Spleen (tissue), 11 donors: ENCODE measurements around the gene TSEN15. TPM values are rescaled to one million over a fixed set of nuclear protein-coding genes. Genes with fewer than 3 reads are reported as not detected.
A peak's percentile ranks its signal among the peaks of the same experiment; 100 is the strongest.

ENCODE experiments used
- DNase-seq: peaks from one replicate; pipeline ENCODE4 v3.0.0-alpha.2; 2020
- H3K27ac ChIP-seq, 8 donors: fragments of 200-600 bp; sonication (generic) in 7 of 8; 1 replicate in 4 of 8; 2 replicates in 4 of 8; pipeline versions ENCODE4 v1.5.0 to v1.8.0; 2016 to 2021; ENCODE audit warnings: inconsistent platforms in 4 of 8, mild to moderate bottlenecking in 4 of 8, moderate library complexity in 1 of 8
- H3K27me3 ChIP-seq, 7 donors: fragments of 200-600 bp; sonication (generic) in 6 of 7; replicated peaks in 1 of 7; 1 replicate in 4 of 7; 2 replicates in 3 of 7; pipeline versions ENCODE4 v1.5.0 to v1.8.0; 2016 to 2021; ENCODE audit warnings: inconsistent platforms in 3 of 7, mild to moderate bottlenecking in 1 of 7
- H3K36me3 ChIP-seq, 6 donors: fragments of 200-600 bp; sonication (generic) in 5 of 6; 1 replicate in 4 of 6; 2 replicates in 2 of 6; pipeline versions ENCODE4 v1.5.0 to v1.8.0; 2016 to 2021; ENCODE audit warnings: inconsistent platforms in 2 of 6
- H3K4me1 ChIP-seq, 6 donors: fragments of 200-600 bp; sonication (generic) in 5 of 6; 1 replicate in 3 of 6; 2 replicates in 3 of 6; pipeline versions ENCODE4 v1.5.0 to v1.8.0; 2016 to 2021; ENCODE audit warnings: inconsistent platforms in 3 of 6
- H3K4me3 ChIP-seq, 8 donors: fragments of 200-600 bp; sonication (generic) in 7 of 8; 1 replicate in 4 of 8; 2 replicates in 4 of 8; pipeline versions ENCODE4 v1.5.0 to v1.8.0; 2016 to 2021; ENCODE audit warnings: inconsistent platforms in 4 of 8, mild to moderate bottlenecking in 4 of 8, moderate library complexity in 2 of 8
- H3K9me3 ChIP-seq, 8 donors: fragments of 200-600 bp; sonication (generic) in 7 of 8; 1 replicate in 4 of 8; 2 replicates in 4 of 8; pipeline versions ENCODE4 v1.5.0 to v1.8.0; 2016 to 2021; ENCODE audit warnings: inconsistent platforms in 4 of 8
- CTCF ChIP-seq, 11 experiments: fragments of 200-600 bp in 7 of 11; fragments of 450-650 bp in 4 of 11; sonication (generic) in 4 of 11; IDR thresholded peaks in 8 of 11; conservative IDR thresholded peaks in 3 of 11; 1 replicate in 7 of 11; 2 replicates in 4 of 11; pipeline versions ENCODE4 v1.4.0 to v1.8.0; 2016 to 2021; ENCODE audit warnings: antibody characterized with exemption in 11 of 11, inconsistent platforms in 4 of 11, mild to moderate bottlenecking in 1 of 11
- POLR2A ChIP-seq, 3 donors: fragments of 450-650 bp; IDR thresholded peaks; one replicate each; pipeline ENCODE4 v1.5.1; 2017; ENCODE audit warnings: antibody characterized with exemption in 3 of 3, mild to moderate bottlenecking in 1 of 3
- POLR2AphosphoS5 ChIP-seq, 3 donors: sonication (generic); formaldehyde crosslinking; IDR thresholded peaks; one replicate each; pipeline ENCODE4 v1.5.1; 2017; ENCODE audit warnings: antibody characterized with exemption in 3 of 3
- WGBS, 5 donors: extraction: QIAGEN DNeasy Blood & Tissue Kit in 3 of 5; methylation state at CpG; one replicate each; pipeline versions ENCODE4 v1.1.5 to v1.1.7; 2013 to 2018; 5-methylcytosine and 5-hydroxymethylcytosine counted together
- intact Hi-C: fragments of 100-400 bp; cut with DNase I; formaldehyde crosslinking; loops from one replicate; pipeline ENCODE4 v1.15.0; 2023; ENCODE audit warnings: low total_unique reads
- polyA plus RNA-seq, 3 donors: library from polyadenylated mRNA; stranded (reverse); fragments of 200-250 nt; gene quantifications; one replicate each; pipeline ENCODE4 v1.2.1, GENCODE V29; 2013
- total RNA-seq, 7 donors: library from RNA; depleted of rRNA in 3 of 7; stranded (reverse); fragments of >200 nt in 3 of 7; fragmentation: NEBNext Ultra II Directional in 4 of 7; extraction: Animal tissue kit (Norgen Biotek cat#: 25700) in 4 of 7; gene quantifications; one replicate each; pipeline versions ENCODE4 v1.1.0 to v1.2.1, GENCODE V29; 2016 to 2021
- donor health status: healthy with polysubstance abuse.
- donor health status: DM: no; HTN: no; CAD: no; lungs with moderate emphysema.
- donor health status: DM: no; HTN: no; CAD: no.
- donor health status: Bipolar disorder and iron deficiency.
- donor health status: healthy.
- donor health status: DM: no; HTN: no; CAD: no.
- donor health status: DM: yes; HTN: yes; CAD: no.

The TSEN15 gene
- total and polyA plus RNA-seq, 10 donors, result 14.7 to 47.7 (median 23.7) TPM

GRCh38 chr1:184020855-184021254, 30.7 kb upstream of the TSEN15 start:
- no peak for DNase-seq
- no peaks in the 10 kb centered on the region for H3K36me3 ChIP-seq
- 76 to 83% (median 81%) methylated on average over 2 to 3 of the region's 3 CpGs for WGBS, 5 donors
- no peaks in the 10 kb centered on the region for H3K27me3 ChIP-seq
- no peaks in the 10 kb centered on the region for H3K9me3 ChIP-seq
- TF ChIP-seq POLR2AphosphoS5 (IDR thresholded peaks at IDR 0.05), result no peak
- peaks cover 0 to 9% (median 0%) of the 10 kb centered on the region in 6 donors for H3K4me1 ChIP-seq
- H3K27ac ChIP-seq, result no peak overlapping the region
- intact Hi-C loops, result no loop called here
- H3K4me3 ChIP-seq, result no peak overlapping the region

GRCh38 chr1:184021728-184022127, 29.8 kb upstream of the TSEN15 start:
- H3K36me3 ChIP-seq, result no peaks in the 10 kb centered on the region
- TF ChIP-seq POLR2AphosphoS5 (IDR thresholded peaks at IDR 0.05), result no peak
- TF ChIP-seq CTCF (IDR thresholded peaks at IDR 0.05 in 8 of 11, conservative IDR thresholded peaks at IDR 0.05 in 3 of 11), result no peak
- WGBS, 5 donors, result 77 to 89% (median 83%) methylated on average over 1 of the region's 1 CpG
- no peak overlapping the region for H3K4me3 ChIP-seq
- H3K4me1 ChIP-seq, result peaks cover 0 to 9% (median 0%) of the 10 kb centered on the region in 6 donors
- H3K27me3 ChIP-seq, result no peaks in the 10 kb centered on the region
- intact Hi-C loops, result no loop called here
- H3K9me3 ChIP-seq, result no peaks in the 10 kb centered on the region
- no peak for DNase-seq
- H3K27ac ChIP-seq, result no peak overlapping the region

GRCh38 chr1:184022668-184023067, 28.9 kb upstream of the TSEN15 start:
- Histone ChIP-seq H3K9me3 (no peaks in the 10 kb centered on the region), H3K27ac (no peak overlapping the region), H3K36me3 (no peaks in the 10 kb centered on the region), H3K27me3 (no peaks in the 10 kb centered on the region), H3K4me1 (peaks cover 0 to 8% (median 0%) of the 10 kb centered on the region in 6 donors), H3K4me3 (no peak overlapping the region)
- 38 to 69% (median 54%) methylated on average over 2 of the region's 2 CpGs for WGBS, 5 donors
- DNase-seq, result no peak
- intact Hi-C loops, result no loop called here
- TF ChIP-seq CTCF (IDR thresholded peaks at IDR 0.05 in 8 of 11, conservative IDR thresholded peaks at IDR 0.05 in 3 of 11) (no peak), POLR2AphosphoS5 (IDR thresholded peaks at IDR 0.05) (peak in 1 of 3 donors; percentile 86), POLR2A (IDR thresholded peaks at IDR 0.05) (no peak)

- peaks cover 0 to 8% (median 0%) of the 10 kb centered on the region in 6 donors for H3K4me1 ChIP-seq
- no peak for TF ChIP-seq POLR2A (IDR thresholded peaks at IDR 0.05)
- TF ChIP-seq POLR2AphosphoS5 (IDR thresholded peaks at IDR 0.05), result no peak
- no peak for TF ChIP-seq CTCF (IDR thresholded peaks at IDR 0.05 in 8 of 11, conservative IDR thresholded peaks at IDR 0.05 in 3 of 11)
- intact Hi-C loops, result no loop called here
Measured at GRCh38 chr1:184023171-184023570, 28.4 kb upstream of the TSEN15 start.

GRCh38 chr1:184025242-184025675, 26.3 kb upstream of the TSEN15 start:
- intact Hi-C loops, result no loop called here
- 78 to 93% (median 87%) methylated on average over 1 of the region's 1 CpG for WGBS, 5 donors

More at GRCh38 chr1:184023171-184023570, 28.4 kb upstream of the TSEN15 start:
- Histone ChIP-seq H3K27me3 (no peaks in the 10 kb centered on the region), H3K4me3 (no peak overlapping the region), H3K9me3 (no peaks in the 10 kb centered on the region), H3K27ac (no peak overlapping the region), H3K36me3 (no peaks in the 10 kb centered on the region)
- no peak for DNase-seq

More at GRCh38 chr1:184025242-184025675, 26.3 kb upstream of the TSEN15 start:
- no peaks in the 10 kb centered on the region for H3K36me3 ChIP-seq
- H3K4me1 ChIP-seq, result peaks cover 0 to 8% (median 0%) of the 10 kb centered on the region in 6 donors
- no peak overlapping the region for H3K27ac ChIP-seq
- no peak overlapping the region for H3K4me3 ChIP-seq
- DNase-seq, result no peak
- TF ChIP-seq POLR2A (IDR thresholded peaks at IDR 0.05) (no peak), CTCF (IDR thresholded peaks at IDR 0.05 in 8 of 11, conservative IDR thresholded peaks at IDR 0.05 in 3 of 11) (no peak), POLR2AphosphoS5 (IDR thresholded peaks at IDR 0.05) (no peak)
- H3K27me3 ChIP-seq, result no peaks in the 10 kb centered on the region
- no peaks in the 10 kb centered on the region for H3K9me3 ChIP-seq
